Gastrocnemius medialis (tissue), 4 donors: Measurements from ENCODE around the gene WDR73. TPM values are rescaled to one million over a fixed set of nuclear protein-coding genes. Genes with fewer than 3 reads are reported as not detected.

Experiments used
- ATAC-seq, 2 donors: fragments of 150-250 bp; one replicate each; pipeline ENCODE4 v1.9.1; 2016
- DNase-seq, 2 donors: peaks; one replicate each; pipeline ENCODE4 v3.0.0-alpha.2; 2019
- H3K27ac ChIP-seq, 4 donors: fragments of 200-600 bp; sonication (generic); 1 replicate in 1 of 4; 2 replicates in 3 of 4; pipeline ENCODE4 v1.5.1; 2016 to 2018; ENCODE audit warnings: mild to moderate bottlenecking in 2 of 4, moderate library complexity in 1 of 4
- H3K27me3 ChIP-seq, 3 donors: fragments of 200-600 bp; sonication (generic) in 2 of 3; 1 replicate in 1 of 3; 2 replicates in 2 of 3; pipeline versions ENCODE4 v1.5.1 to v1.6.0; 2016 to 2019; ENCODE audit warnings: mild to moderate bottlenecking in 1 of 3, moderate library complexity in 1 of 3
- H3K36me3 ChIP-seq, 2 donors: fragments of 200-600 bp; sonication (generic) in 1 of 2; one replicate each; pipeline ENCODE4 v1.5.1; 2017 to 2018
- H3K4me1 ChIP-seq, 2 donors: fragments of 200-600 bp; sonication (generic) in 1 of 2; one replicate each; pipeline ENCODE4 v1.5.1; 2016 to 2017; ENCODE audit warnings: mild to moderate bottlenecking in 2 of 2
- H3K4me3 ChIP-seq, 4 donors: fragments of 200-600 bp; sonication (generic) in 3 of 4; 1 replicate in 1 of 4; 2 replicates in 3 of 4; pipeline ENCODE4 v1.5.1; 2016 to 2019; ENCODE audit warnings: mild to moderate bottlenecking in 2 of 4
- H3K9me3 ChIP-seq, 3 donors: fragments of 200-600 bp; sonication (generic) in 2 of 3; 1 replicate in 1 of 3; 2 replicates in 2 of 3; pipeline ENCODE4 v1.5.1; 2016 to 2019
- CTCF ChIP-seq, 5 experiments: fragments of 450-650 bp in 3 of 5; fragments of 200-600 bp in 2 of 5; sonication (generic) in 2 of 5; IDR thresholded peaks in 4 of 5; conservative IDR thresholded peaks in 1 of 5; 1 replicate in 4 of 5; 2 replicates in 1 of 5; pipeline ENCODE4 v1.5.1; 2016 to 2019; ENCODE audit warnings: antibody characterized with exemption in 5 of 5, mild to moderate bottlenecking in 3 of 5, moderate library complexity in 3 of 5
- POLR2A ChIP-seq, 2 donors: fragments of 450-650 bp; IDR thresholded peaks; one replicate each; pipeline ENCODE4 v1.6.1; 2017; ENCODE audit warnings: antibody characterized with exemption in 2 of 2, mild to moderate bottlenecking in 2 of 2, moderate library complexity in 2 of 2
- in situ Hi-C, 4 donors: fragments of 200-750 bp; cut with MboI; loops; one replicate each; pipeline versions ENCODE4 v1.15.0 to v1.8.0; 2017; ENCODE audit warnings: low sequenced_read_pairs in 4 of 4
- intact Hi-C: fragments of 100-400 bp; cut with DNase I; formaldehyde crosslinking; loops from one replicate; pipeline ENCODE4 v1.15.1; 2023; ENCODE audit warnings: low total_unique reads
- total RNA-seq, 4 donors: library from RNA; depleted of rRNA; stranded (reverse); fragments of >200 nt; gene quantifications; one replicate each; pipeline versions ENCODE4 v1.1.0 to v1.2.3, GENCODE V29; 2016

Gene WDR73
- total RNA-seq, 4 donors from 2014 or later = 6.7 to 11.7 (median 10.3) TPM

GRCh38 chr15:84638103-84638502 lies 16.0 kb downstream of the WDR73 start:
- peaks cover 0 to 53% of the 10 kb centered on the region in 2 donors for H3K36me3 ChIP-seq
- DNase-seq = no peak

GRCh38 chr15:84634228-84634837 lies 19.8 kb downstream of the WDR73 start:
- H3K4me3 ChIP-seq = peak overlapping the region; percentile 64 to 85 (median 76)

More at GRCh38 chr15:84638103-84638502, 16.0 kb downstream of the WDR73 start:
- no peak for ATAC-seq
- TF ChIP-seq POLR2A (IDR thresholded peaks at IDR 0.05) (no peak), CTCF (IDR thresholded peaks at IDR 0.05 in 4 of 5, conservative IDR thresholded peaks at IDR 0.05 in 1 of 5) (peak in 2 of 5 experiments; percentile 4 to 20)
- intact Hi-C loops = loop anchor here (1.0 to 2.0 kb wide), 2 partner anchors 39 to 49 kb away; no protein-coding TSS in a partner anchor
- H3K4me3 ChIP-seq = no peak overlapping the region
- in situ Hi-C loops = no loop called here
- no peaks in the 10 kb centered on the region for H3K27me3 ChIP-seq
- no peaks in the 10 kb centered on the region for H3K9me3 ChIP-seq
- peaks cover 14 to 18% of the 10 kb centered on the region in 2 donors for H3K4me1 ChIP-seq
- peak overlapping the region; percentile 0 to 69 (median 52) for H3K27ac ChIP-seq

GRCh38 chr15:84633311-84634227 lies 20.5 kb downstream of the WDR73 start:
- intact Hi-C loops = loop anchor here (2.0 to 5.0 kb wide), 2 partner anchors 113 to 949 kb away; no protein-coding TSS in a partner anchor
- in situ Hi-C loops = no loop called here
- H3K4me3 ChIP-seq = peak overlapping the region; percentile 64 to 85 (median 76)

More at GRCh38 chr15:84634228-84634837, 19.8 kb downstream of the WDR73 start:
- in situ Hi-C loops (no loop called here), intact Hi-C loops (loop anchor here (5.0 kb wide), 1 partner anchor 948 kb away; no protein-coding TSS in a partner anchor)
- peaks cover 40 to 41% of the 10 kb centered on the region in 2 donors for H3K4me1 ChIP-seq
- DNase-seq = no peak
- ATAC-seq = no peak
- TF ChIP-seq CTCF (IDR thresholded peaks at IDR 0.05 in 4 of 5, conservative IDR thresholded peaks at IDR 0.05 in 1 of 5) (peak in 1 of 5 experiments; percentile 2), POLR2A (IDR thresholded peaks at IDR 0.05) (no peak)
- H3K9me3 ChIP-seq = no peaks in the 10 kb centered on the region
- H3K27me3 ChIP-seq = no peaks in the 10 kb centered on the region
- H3K27ac ChIP-seq = peak overlapping the region; percentile 83 to 97 (median 92)
- peaks cover 0 to 15% of the 10 kb centered on the region in 2 donors for H3K36me3 ChIP-seq

More at GRCh38 chr15:84633311-84634227, 20.5 kb downstream of the WDR73 start:
- ATAC-seq (peak; percentile 66 to 67), DNase-seq (peak; percentile 36 to 61)
- Histone ChIP-seq H3K36me3 (peaks cover 0 to 9% of the 10 kb centered on the region in 2 donors), H3K9me3 (no peaks in the 10 kb centered on the region), H3K27me3 (no peaks in the 10 kb centered on the region), H3K27ac (peak overlapping the region; percentile 83 to 97 (median 92)), H3K4me1 (peaks cover 40 to 41% of the 10 kb centered on the region in 2 donors)
- TF ChIP-seq CTCF (IDR thresholded peaks at IDR 0.05 in 4 of 5, conservative IDR thresholded peaks at IDR 0.05 in 1 of 5) (peak in 1 of 5 experiments; percentile 19), POLR2A (IDR thresholded peaks at IDR 0.05) (peak; percentile 22 to 34)
